Fibroblast of villous mesenchyme (primary cell): ENCODE measurements around the gene RRBP1. TPM values are rescaled to one million over a fixed set of nuclear protein-coding genes. Genes with fewer than 3 reads are reported as not detected.

Experiments used
- DNase-seq: peaks from one replicate; pipeline ENCODE4 v3.0.0-alpha.2; 2010; ENCODE audit warnings: low read depth
- H3K4me3 ChIP-seq: 2 replicates; pipeline ENCODE4 v1.5.1; 2011; ENCODE audit warnings: low read depth, mild to moderate bottlenecking, low read length
- total RNA-seq: library from RNA; depleted of rRNA; stranded (reverse); fragments of >200 nt; gene quantifications from 2 replicates; pipeline ENCODE4 v1.2.3, GENCODE V29; 2012
- TF ChIP-seq, protein P1 (sequence below): IDR thresholded peaks from 2 replicates; pipeline ENCODE4 v1.5.1; 2012; ENCODE audit warnings: low read depth, mild to moderate bottlenecking, low read length; ENCODE audit not compliant: insufficient read depth

The RRBP1 gene
- total RNA-seq, 1 donor = 123 TPM

DNA sequence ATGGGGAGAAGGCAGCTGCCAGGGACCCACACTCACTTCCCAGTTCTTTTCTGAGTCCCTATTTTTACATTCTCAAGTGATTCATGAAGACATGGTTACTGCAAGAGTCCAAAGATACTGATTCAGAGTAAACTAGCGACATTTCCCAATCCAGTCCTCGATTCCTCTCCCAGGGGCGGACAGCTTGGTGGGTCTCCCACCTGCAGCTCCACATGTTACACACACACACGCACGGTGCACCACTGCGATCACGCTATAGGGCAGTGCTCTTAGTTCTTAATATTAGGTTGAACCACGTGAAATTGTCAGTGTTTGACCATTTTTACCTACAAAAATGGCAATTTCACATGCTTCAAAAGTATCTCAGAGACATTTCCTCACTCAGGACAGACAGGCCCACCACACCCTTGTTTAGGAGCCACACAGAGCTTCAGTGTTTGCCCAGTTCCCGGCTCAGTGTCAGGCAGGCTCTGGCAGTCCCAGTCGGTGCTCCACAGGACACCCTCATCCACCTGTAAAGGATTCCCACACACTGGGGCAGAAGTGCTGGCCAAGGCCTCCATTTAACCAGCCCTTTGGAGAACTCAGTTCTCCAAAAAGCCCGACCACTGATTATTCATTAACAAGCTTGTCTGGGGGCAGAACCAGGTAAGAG, 51.8 kb downstream of the RRBP1 start:
- DNase-seq = no peak
- no peak overlapping the region for H3K4me3 ChIP-seq
- TF ChIP-seq, protein P1, sequence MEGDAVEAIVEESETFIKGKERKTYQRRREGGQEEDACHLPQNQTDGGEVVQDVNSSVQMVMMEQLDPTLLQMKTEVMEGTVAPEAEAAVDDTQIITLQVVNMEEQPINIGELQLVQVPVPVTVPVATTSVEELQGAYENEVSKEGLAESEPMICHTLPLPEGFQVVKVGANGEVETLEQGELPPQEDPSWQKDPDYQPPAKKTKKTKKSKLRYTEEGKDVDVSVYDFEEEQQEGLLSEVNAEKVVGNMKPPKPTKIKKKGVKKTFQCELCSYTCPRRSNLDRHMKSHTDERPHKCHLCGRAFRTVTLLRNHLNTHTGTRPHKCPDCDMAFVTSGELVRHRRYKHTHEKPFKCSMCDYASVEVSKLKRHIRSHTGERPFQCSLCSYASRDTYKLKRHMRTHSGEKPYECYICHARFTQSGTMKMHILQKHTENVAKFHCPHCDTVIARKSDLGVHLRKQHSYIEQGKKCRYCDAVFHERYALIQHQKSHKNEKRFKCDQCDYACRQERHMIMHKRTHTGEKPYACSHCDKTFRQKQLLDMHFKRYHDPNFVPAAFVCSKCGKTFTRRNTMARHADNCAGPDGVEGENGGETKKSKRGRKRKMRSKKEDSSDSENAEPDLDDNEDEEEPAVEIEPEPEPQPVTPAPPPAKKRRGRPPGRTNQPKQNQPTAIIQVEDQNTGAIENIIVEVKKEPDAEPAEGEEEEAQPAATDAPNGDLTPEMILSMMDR = no peak

DNA sequence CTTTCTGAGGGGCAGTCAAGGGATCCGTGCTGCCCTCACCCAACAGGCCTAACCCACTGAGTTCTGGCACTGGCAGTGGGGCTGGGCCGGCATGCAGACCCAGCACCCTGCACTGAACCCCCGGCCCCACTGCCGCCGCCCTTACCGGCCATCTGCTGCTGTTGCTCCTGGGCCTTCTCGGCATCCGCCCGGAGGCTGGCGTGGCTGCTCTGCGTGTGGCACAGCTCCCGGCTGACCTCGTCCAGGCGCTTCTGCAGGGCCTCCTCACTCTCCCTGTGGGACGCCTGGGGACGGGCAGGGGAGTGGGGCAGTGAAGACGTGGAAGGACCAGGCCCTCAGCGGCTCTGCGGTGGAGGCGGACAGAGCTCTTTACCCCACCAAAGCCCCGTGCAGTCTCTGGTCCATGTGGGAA, 52.4 kb downstream of the RRBP1 start:
- no peak for DNase-seq
- H3K4me3 ChIP-seq = no peak overlapping the region
- TF ChIP-seq, protein P1 = no peak

DNA sequence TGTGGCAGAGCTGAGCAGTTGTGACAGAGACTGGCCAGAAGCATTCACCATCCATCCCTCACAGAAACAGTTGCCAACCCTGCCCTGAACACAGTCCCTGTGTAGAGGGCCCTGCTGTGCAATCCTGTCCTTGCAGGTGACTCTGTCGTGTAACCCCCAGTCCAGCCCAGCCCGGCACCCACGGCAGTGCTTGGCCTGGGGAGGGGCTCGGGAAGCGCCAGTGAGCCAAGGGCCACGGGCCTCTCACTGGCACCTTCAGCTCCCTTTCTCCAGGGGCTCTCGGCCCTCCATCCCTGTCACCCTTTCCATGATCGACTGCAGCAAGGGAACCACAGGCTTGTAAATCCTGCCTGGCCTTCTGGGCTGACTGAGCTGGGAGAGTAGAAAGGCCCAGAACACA, 53.0 kb downstream of the RRBP1 start:
- TF ChIP-seq, protein P1 = no peak
- no peak for DNase-seq
- H3K4me3 ChIP-seq = no peak overlapping the region

DNA sequence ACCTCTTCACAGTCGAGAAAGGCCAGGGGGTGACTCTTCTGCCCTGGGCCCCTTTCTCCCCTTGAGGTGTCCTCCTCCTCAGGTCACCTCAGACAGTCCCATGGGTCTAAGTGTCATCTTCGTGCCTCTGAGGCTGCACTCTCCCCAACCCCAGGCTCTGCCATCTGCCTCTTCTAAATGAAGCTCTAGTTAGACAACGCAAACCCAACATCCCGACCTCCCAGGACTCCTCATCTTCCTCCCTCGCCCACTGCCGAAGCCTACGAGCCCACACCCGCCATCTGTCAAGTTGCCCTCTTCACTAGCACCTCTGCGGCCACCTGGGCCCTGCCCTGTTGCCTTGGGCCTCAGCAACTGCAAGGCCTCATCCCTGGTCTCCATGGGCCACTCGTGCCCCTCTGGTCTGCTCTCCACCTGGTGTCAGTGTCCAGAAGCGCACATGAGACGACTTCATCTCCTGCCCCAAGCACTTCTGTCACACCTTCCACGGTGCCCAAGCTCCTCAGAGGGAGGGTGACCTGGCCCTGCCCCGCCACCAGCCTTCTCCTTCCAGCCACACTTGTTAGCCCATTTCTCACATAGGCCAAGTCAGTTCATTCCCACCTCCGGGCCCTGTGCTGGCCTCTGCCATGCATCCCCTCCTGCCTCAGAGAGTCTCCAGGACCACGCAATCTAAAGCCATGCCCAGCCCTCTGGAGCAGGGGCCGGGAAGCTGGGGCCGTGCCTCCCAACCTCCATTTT, 53.8 kb downstream of the RRBP1 start:
- no peak for DNase-seq
- H3K4me3 ChIP-seq = no peak overlapping the region
- TF ChIP-seq, protein P1 = no peak

DNA sequence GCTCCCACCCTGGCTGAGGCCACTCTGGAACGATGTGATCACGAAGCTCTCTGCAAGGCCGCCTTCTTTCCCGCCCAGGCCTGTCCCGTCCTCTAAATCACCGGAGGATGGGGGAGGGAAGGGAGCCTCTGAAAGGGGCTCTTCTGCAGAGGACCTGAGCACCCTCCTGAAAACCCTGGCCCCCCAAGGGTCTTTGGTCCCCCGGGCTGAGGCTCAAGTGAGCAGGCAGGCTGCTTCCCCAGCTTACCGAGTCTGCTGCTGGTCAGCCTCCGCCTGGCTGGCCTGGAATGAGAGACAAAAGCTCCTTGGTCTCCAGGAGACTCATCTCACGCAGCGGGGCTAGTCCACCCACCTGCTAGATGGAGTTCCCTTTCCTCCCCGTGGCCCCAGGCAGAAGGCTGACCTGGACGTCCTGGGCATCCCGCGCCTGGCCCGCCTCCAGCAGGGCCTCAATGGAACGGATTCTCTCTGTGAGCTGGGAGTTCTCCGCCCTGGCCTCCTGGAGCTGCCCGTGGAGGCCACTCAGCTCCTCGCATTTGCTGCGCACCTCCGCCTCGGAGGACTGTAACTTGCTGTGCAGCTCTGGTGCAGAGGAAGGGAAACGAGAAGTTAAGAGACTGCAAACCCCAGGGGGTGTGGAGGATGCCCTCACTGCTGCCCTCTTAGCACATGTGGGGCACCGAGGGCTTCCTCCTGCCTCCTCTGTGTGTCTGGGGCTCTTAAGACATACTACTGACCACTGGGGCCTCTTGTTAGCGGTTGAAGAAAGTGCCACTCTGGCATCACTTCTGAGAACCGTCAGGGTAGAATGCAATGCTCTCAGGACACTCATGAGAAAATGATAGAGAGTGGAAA, 54.7 kb downstream of the RRBP1 start:
- DNase-seq = no peak

More for the DNA sequence above, 54.7 kb downstream of the RRBP1 start:
- TF ChIP-seq, protein P1 = no peak
- H3K4me3 ChIP-seq = no peak overlapping the region
